HepG2 (cell line): Measurements from ENCODE around the gene PPFIA3. TPM values are rescaled to one million over a fixed set of nuclear protein-coding genes. Genes with fewer than 3 reads are reported as not detected.

ENCODE experiments used
- ARID2 ChIP-seq: sonication (generic); formaldehyde crosslinking; IDR thresholded peaks from 2 replicates; pipeline ENCODE4 v1.8.1; 2022; ENCODE audit warnings: mild to moderate bottlenecking, missing genetic modification reagents, borderline replicate concordance
- ATF1 ChIP-seq: IDR thresholded peaks from 2 replicates; pipeline ENCODE4 v1.6.1; 2016; ENCODE audit warnings: mild to moderate bottlenecking, control low read depth
- CENPX ChIP-seq: sonication (generic); formaldehyde crosslinking; IDR thresholded peaks from 2 replicates; pipeline ENCODE4 v1.9.0; 2021; ENCODE audit warnings: mild to moderate bottlenecking, missing genetic modification reagents, moderate library complexity
- KDM5A ChIP-seq: fragments of 200-600 bp; sonication (generic); IDR thresholded peaks from 2 replicates; pipeline ENCODE4 v1.7.0; 2018; ENCODE audit warnings: antibody characterized with exemption, mild to moderate bottlenecking, low read length, borderline replicate concordance
- KMT2B ChIP-seq: IDR thresholded peaks from 2 replicates; pipeline ENCODE4 v1.6.1; 2016; ENCODE audit warnings: missing genetic modification reagents, missing compliant biosample characterization
- MTA3 ChIP-seq: sonication (generic); formaldehyde crosslinking; IDR thresholded peaks from 2 replicates; pipeline ENCODE4 v1.4.0; 2020; ENCODE audit warnings: missing genetic modification reagents
- NFE2L1 ChIP-seq: sonication (generic); formaldehyde crosslinking; IDR thresholded peaks from 2 replicates; pipeline ENCODE4 v1.4.0; 2020; ENCODE audit warnings: missing genetic modification reagents, mild to moderate bottlenecking, borderline replicate concordance
- NFIC ChIP-seq: IDR thresholded peaks from 2 replicates; pipeline ENCODE4 v1.6.1; 2012; ENCODE audit warnings: mild to moderate bottlenecking, low read length, inconsistent platforms
- NFKBIZ ChIP-seq: IDR thresholded peaks from 2 replicates; pipeline ENCODE4 v1.6.1; 2018; ENCODE audit warnings: missing genetic modification reagents, missing compliant biosample characterization
- PITX1 ChIP-seq: sonication (generic); formaldehyde crosslinking; IDR thresholded peaks from 2 replicates; pipeline ENCODE4 v1.5.1; 2020; ENCODE audit warnings: mild to moderate bottlenecking, missing genetic modification reagents
- REPIN1 ChIP-seq: sonication (generic); formaldehyde crosslinking; IDR thresholded peaks from 2 replicates; pipeline ENCODE4 v1.8.0; 2022; ENCODE audit warnings: missing genetic modification reagents, low read depth, mild to moderate bottlenecking, borderline replicate concordance
- ZBTB7B ChIP-seq: sonication (generic); formaldehyde crosslinking; IDR thresholded peaks from 2 replicates; pipeline ENCODE4 v1.4.0; 2020; ENCODE audit warnings: missing genetic modification reagents
- ZNF101 ChIP-seq: sonication (generic); formaldehyde crosslinking; IDR thresholded peaks from 2 replicates; pipeline ENCODE4 v1.4.0; 2020; ENCODE audit warnings: mild to moderate bottlenecking, low read depth, missing genetic modification reagents, borderline replicate concordance
- ZNF3 ChIP-seq: IDR thresholded peaks from 2 replicates; pipeline ENCODE4 v1.7.0; 2017; ENCODE audit warnings: inconsistent platforms
- ZNF484 ChIP-seq: sonication (generic); formaldehyde crosslinking; IDR thresholded peaks from 2 replicates; pipeline ENCODE4 v1.5.1; 2020; ENCODE audit warnings: mild to moderate bottlenecking, low read depth, missing genetic modification reagents, borderline replicate concordance
- ZNF547 ChIP-seq: sonication (generic); formaldehyde crosslinking; IDR thresholded peaks from 2 replicates; pipeline ENCODE4 v1.5.1; 2020; ENCODE audit warnings: mild to moderate bottlenecking, missing genetic modification reagents
- ZNF558 ChIP-seq: sonication (generic); formaldehyde crosslinking; IDR thresholded peaks from 2 replicates; pipeline ENCODE4 v1.9.0; 2022; ENCODE audit warnings: mild to moderate bottlenecking, missing genetic modification reagents, borderline replicate concordance
- ZNF737 ChIP-seq: sonication (generic); formaldehyde crosslinking; IDR thresholded peaks from 2 replicates; pipeline ENCODE4 v1.5.0; 2020; ENCODE audit warnings: missing genetic modification reagents, mild to moderate bottlenecking, borderline replicate concordance
- ZNF839 ChIP-seq: sonication (generic); formaldehyde crosslinking; IDR thresholded peaks from 2 replicates; pipeline ENCODE4 v1.4.0; 2020; ENCODE audit warnings: missing genetic modification reagents, mild to moderate bottlenecking, borderline replicate concordance
- ZNF883 ChIP-seq: sonication (generic); formaldehyde crosslinking; IDR thresholded peaks from 2 replicates; pipeline ENCODE4 v1.5.1; 2020; ENCODE audit warnings: mild to moderate bottlenecking, missing genetic modification reagents; ENCODE audit errors: not compliant biosample characterization
- polyA plus RNA-seq, 8 experiments: library from polyadenylated mRNA; depleted of rRNA in 3 of 8; stranded (reverse) in 7 of 8; unstranded in 1 of 8; fragments of >200 nt; fragmentation: Illumina TruSeq in 4 of 8; extraction: Trizol in 4 of 8; gene quantifications; 2 replicates each; pipeline versions ENCODE4 v1.2.1 to v1.2.3, GENCODE V29; 2011 to 2016; ENCODE audit warnings: low read depth in 4 of 8, missing spikeins in 1 of 8, mixed read lengths in 1 of 8; ENCODE audit not compliant: insufficient read depth in 1 of 8
- total RNA-seq, 5 experiments: library from RNA; depleted of rRNA; stranded (reverse); fragments of >200 nt; fragmentation: Illumina TruSeq; extraction: Trizol; gene quantifications; 2 replicates each; pipeline ENCODE4 v1.2.3, GENCODE V29; 2016; ENCODE audit warnings: low read depth in 1 of 5
- TF ChIP-seq, protein P1 (sequence below): sonication (generic); formaldehyde crosslinking; IDR thresholded peaks from 2 replicates; pipeline ENCODE4 v1.4.0; 2020; ENCODE audit warnings: missing genetic modification reagents, borderline replicate concordance
- TF ChIP-seq, protein P2 (sequence below): IDR thresholded peaks from 2 replicates; pipeline ENCODE4 v1.6.1; 2016

PPFIA3 gene
- total and polyA plus RNA-seq, 2 of the 13 experiments (the other 11 are each of a cell fraction or from before 2014, with no cell fraction given): 6.7 to 8.6 TPM

DNA sequence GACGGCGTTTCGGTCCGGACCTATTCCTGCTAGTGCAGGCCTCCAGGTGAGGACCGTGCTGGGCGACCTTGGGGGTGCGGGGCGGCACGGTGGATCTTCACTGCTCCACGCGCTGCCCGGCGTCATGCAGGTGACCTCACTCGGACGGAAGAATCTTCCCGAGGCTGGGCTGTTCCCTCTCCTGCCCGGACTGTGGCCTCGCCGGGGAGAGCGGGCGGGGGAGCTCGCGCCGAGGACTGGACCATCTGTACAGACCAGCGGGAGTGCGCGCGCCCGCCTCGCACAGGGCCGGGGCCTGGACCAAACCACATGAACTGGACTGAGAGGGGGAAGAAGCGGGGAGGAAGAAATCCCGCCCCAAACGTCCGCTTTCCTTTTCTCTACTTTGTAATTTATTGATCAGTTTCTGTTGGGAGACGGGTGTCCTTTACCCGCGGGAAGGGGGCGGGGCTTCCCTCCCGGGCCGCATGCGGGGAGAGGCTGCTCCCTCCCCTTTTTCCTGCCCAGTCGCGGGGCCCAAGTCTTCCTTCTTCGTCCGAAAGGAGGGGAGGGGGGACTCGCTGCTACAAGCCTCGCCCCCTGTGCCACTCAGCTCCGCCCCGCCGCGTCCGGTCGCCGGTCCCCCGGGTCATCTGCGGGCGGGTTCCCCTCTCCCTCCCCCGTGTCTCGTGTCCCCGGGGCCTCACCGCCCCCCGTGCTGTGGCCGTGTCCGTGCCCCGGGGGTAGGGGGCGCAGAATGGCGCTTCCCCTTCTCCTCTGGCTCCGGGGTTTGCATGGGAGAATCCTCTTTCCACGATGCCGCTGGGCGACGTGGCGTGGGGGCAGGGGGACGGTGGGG lies 31.0 kb downstream of the PPFIA3 start (continued):
- TF ChIP-seq, protein P1, sequence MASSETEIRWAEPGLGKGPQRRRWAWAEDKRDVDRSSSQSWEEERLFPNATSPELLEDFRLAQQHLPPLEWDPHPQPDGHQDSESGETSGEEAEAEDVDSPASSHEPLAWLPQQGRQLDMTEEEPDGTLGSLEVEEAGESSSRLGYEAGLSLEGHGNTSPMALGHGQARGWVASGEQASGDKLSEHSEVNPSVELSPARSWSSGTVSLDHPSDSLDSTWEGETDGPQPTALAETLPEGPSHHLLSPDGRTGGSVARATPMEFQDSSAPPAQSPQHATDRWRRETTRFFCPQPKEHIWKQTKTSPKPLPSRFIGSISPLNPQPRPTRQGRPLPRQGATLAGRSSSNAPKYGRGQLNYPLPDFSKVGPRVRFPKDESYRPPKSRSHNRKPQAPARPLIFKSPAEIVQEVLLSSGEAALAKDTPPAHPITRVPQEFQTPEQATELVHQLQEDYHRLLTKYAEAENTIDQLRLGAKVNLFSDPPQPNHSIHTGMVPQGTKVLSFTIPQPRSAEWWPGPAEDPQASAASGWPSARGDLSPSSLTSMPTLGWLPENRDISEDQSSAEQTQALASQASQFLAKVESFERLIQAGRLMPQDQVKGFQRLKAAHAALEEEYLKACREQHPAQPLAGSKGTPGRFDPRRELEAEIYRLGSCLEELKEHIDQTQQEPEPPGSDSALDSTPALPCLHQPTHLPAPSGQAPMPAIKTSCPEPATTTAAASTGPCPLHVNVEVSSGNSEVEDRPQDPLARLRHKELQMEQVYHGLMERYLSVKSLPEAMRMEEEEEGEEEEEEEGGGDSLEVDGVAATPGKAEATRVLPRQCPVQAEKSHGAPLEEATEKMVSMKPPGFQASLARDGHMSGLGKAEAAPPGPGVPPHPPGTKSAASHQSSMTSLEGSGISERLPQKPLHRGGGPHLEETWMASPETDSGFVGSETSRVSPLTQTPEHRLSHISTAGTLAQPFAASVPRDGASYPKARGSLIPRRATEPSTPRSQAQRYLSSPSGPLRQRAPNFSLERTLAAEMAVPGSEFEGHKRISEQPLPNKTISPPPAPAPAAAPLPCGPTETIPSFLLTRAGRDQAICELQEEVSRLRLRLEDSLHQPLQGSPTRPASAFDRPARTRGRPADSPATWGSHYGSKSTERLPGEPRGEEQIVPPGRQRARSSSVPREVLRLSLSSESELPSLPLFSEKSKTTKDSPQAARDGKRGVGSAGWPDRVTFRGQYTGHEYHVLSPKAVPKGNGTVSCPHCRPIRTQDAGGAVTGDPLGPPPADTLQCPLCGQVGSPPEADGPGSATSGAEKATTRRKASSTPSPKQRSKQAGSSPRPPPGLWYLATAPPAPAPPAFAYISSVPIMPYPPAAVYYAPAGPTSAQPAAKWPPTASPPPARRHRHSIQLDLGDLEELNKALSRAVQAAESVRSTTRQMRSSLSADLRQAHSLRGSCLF: no peak
- TF ChIP-seq ZNF484 (CRISPR knock-in tag) (no peak), ARID2 (CRISPR knock-in tag) (no peak), ZNF883 (CRISPR knock-in tag) (no peak), ZNF101 (0 out of 2 replicates have a peak, but pooled peaks have one; percentile 77), ZNF547 (CRISPR knock-in tag) (peak; percentile 82), KMT2B (peak; percentile 46; the same call in 1 of the 2 replicates), NFE2L1 (no peak), ZNF737 (CRISPR knock-in tag) (no peak), PITX1 (CRISPR knock-in tag) (no peak; the same call in 1 of the 2 replicates), NFKBIZ (CRISPR knock-in tag) (no peak), ATF1 (CRISPR knock-in tag) (no peak), ZNF3 (CRISPR knock-in tag) (no peak), KDM5A (0 out of 2 replicates have a peak, but pooled peaks have one; percentile 0), MTA3 (no peak), REPIN1 (CRISPR knock-in tag) (0 out of 2 replicates have a peak, but pooled peaks have one; percentile 60), NFIC (no peak), ZNF558 (CRISPR knock-in tag) (peak; percentile 89), ZBTB7B (CRISPR knock-in tag) (no peak), CENPX (no peak), ZNF839 (no peak)
- TF ChIP-seq, protein P2, sequence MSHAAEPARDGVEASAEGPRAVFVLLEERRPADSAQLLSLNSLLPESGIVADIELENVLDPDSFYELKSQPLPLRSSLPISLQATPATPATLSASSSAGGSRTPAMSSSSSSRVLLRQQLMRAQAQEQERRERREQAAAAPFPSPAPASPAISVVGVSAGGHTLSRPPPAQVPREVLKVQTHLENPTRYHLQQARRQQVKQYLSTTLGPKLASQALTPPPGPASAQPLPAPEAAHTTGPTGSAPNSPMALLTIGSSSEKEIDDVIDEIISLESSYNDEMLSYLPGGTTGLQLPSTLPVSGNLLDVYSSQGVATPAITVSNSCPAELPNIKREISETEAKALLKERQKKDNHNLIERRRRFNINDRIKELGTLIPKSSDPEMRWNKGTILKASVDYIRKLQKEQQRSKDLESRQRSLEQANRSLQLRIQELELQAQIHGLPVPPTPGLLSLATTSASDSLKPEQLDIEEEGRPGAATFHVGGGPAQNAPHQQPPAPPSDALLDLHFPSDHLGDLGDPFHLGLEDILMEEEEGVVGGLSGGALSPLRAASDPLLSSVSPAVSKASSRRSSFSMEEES: no peak; the same call in 1 of the 2 replicates
